HepG2 (cell line): Measurements from ENCODE around the gene FOSL2. TPM values are rescaled to one million over a fixed set of nuclear protein-coding genes. Genes with fewer than 3 reads are reported as not detected.

Source experiments
- ATAC-seq: fragments of 200-7000 bp; cut with Tn5 transposase; 3 replicates; pipeline ENCODE4 v1.9.1; 2020; ENCODE audit warnings: mild to moderate bottlenecking, moderate library complexity
- BruUV-seq: library from RNA; stranded (reverse); fragments of 400-500 nt; replicated peaks from 2 replicates; lab custom pipeline; 2021; lab: Mats Ljungman, UMichigan
- CTCF ChIA-PET: fragments of 300-600 bp; formaldehyde crosslinking; extraction: SDS; loops from one replicate; lab custom pipeline; 2021; ENCODE audit warnings: low total read pairs, inconsistent platforms, low intra/inter-chr PET ratio; lab: Yijun Ruan, JAX
- POLR2A ChIA-PET: fragments of 350-600 bp; sonication (Branson Sonifier 250); formaldehyde crosslinking; loops from one replicate; lab custom pipeline; 2020; ENCODE audit warnings: antibody characterized with exemption, inconsistent platforms; lab: Yijun Ruan, JAX
- DNase-seq: peaks from one replicate; pipeline ENCODE4 v3.0.0-alpha.2; 2015; ENCODE audit warnings: low spot score
- FAIRE-seq: peaks from 3 replicates; lab custom pipeline; 2011; peaks lifted over from hg19 to GRCh38; lab: Jason Lieb, UNC
- H2AFZ ChIP-seq: one replicate; pipeline ENCODE4 v1.6.1; 2011; ENCODE audit warnings: low read length, inconsistent platforms
- H3K27ac ChIP-seq: fragments of 300-600 bp; 3 replicates; pipeline ENCODE4 v1.8.0; 2011; ENCODE audit warnings: mixed run types, mild to moderate bottlenecking, mixed read lengths, low read length, inconsistent platforms; ENCODE audit not compliant: insufficient read depth; ENCODE audit errors: extremely low read length
- H3K27me3 ChIP-seq, 2 experiments: fragments of 200-600 bp in 1 of 2; 2 replicates in 1 of 2; 3 replicates in 1 of 2; pipeline versions ENCODE4 v1.6.0 to v1.8.0; 2011; ENCODE audit warnings: low read length in 2 of 2, mild to moderate bottlenecking in 2 of 2, moderate library complexity in 2 of 2, inconsistent platforms in 1 of 2; ENCODE audit not compliant: insufficient read depth in 2 of 2, control insufficient read depth in 1 of 2
- H3K36me3 ChIP-seq, 2 experiments: fragments of 200-600 bp in 1 of 2; replicated peaks in 1 of 2; 2 replicates in 1 of 2; 3 replicates in 1 of 2; pipeline versions ENCODE4 v1.5.1 to v1.8.0; 2011; ENCODE audit warnings: low read length in 2 of 2, inconsistent platforms in 1 of 2; ENCODE audit not compliant: insufficient read depth in 2 of 2, control insufficient read depth in 1 of 2
- H3K4me1 ChIP-seq: 2 replicates; pipeline ENCODE4 v1.5.1; 2012; ENCODE audit warnings: low read length, inconsistent platforms; ENCODE audit not compliant: insufficient read depth
- H3K4me2 ChIP-seq: 2 replicates; pipeline ENCODE4 v1.6.0; 2011; ENCODE audit warnings: low read depth, low read length, inconsistent platforms
- H3K4me3 ChIP-seq, 3 experiments: fragments of 200-600 bp in 1 of 3; sonication (generic), shearing (Covaris generic) in 1 of 3; replicated peaks in 1 of 3; 2 replicates each; pipeline ENCODE4 v1.5.1; 2011 to 2016; ENCODE audit warnings: low read length in 3 of 3, inconsistent platforms in 2 of 3, low read depth in 2 of 3, mild to moderate bottlenecking in 2 of 3, control low read depth in 1 of 3, mixed read lengths in 1 of 3; ENCODE audit not compliant: insufficient read depth in 1 of 3
- H3K79me2 ChIP-seq: one replicate; pipeline ENCODE4 v1.6.1; 2011; ENCODE audit warnings: low read length, inconsistent platforms; ENCODE audit not compliant: insufficient read depth
- H3K9ac ChIP-seq: 2 replicates; pipeline ENCODE4 v1.6.0; 2011; ENCODE audit warnings: mild to moderate bottlenecking, low read depth, low read length, inconsistent platforms; ENCODE audit not compliant: insufficient read depth
- H3K9me3 ChIP-seq: 2 replicates; pipeline ENCODE4 v1.5.1; 2012; ENCODE audit warnings: mild to moderate bottlenecking, low read length
- H4K20me1 ChIP-seq: 2 replicates; pipeline ENCODE4 v1.6.0; 2011; ENCODE audit warnings: inconsistent platforms, mild to moderate bottlenecking, low read length, moderate library complexity; ENCODE audit not compliant: insufficient read depth
- KDM3A ChIP-seq: IDR thresholded peaks from 2 replicates; pipeline ENCODE4 v1.6.1; 2018; ENCODE audit warnings: low read depth, missing compliant biosample characterization
- NR2C2 ChIP-seq: sonication (generic); formaldehyde crosslinking; IDR thresholded peaks from 2 replicates; pipeline ENCODE4 v1.4.0; 2020; ENCODE audit warnings: missing genetic modification reagents, mild to moderate bottlenecking, moderate library complexity, borderline replicate concordance
- SP140L ChIP-seq: sonication (generic); formaldehyde crosslinking; IDR thresholded peaks from 2 replicates; pipeline ENCODE4 v1.4.0; 2020; ENCODE audit warnings: missing genetic modification reagents, borderline replicate concordance
- ZNF343 ChIP-seq: sonication (generic); formaldehyde crosslinking; IDR thresholded peaks from 2 replicates; pipeline ENCODE4 v1.4.0; 2020; ENCODE audit warnings: mild to moderate bottlenecking, missing genetic modification reagents
- ZNF75D ChIP-seq: sonication (generic); formaldehyde crosslinking; IDR thresholded peaks from 2 replicates; pipeline ENCODE4 v1.8.1; 2023; ENCODE audit warnings: missing genetic modification reagents, mild to moderate bottlenecking, borderline replicate concordance
- WGBS: methylation state at CpG from one replicate; pipeline ENCODE4 v1.1.6; 2017; ENCODE audit warnings: low lambda C conversion rate; 5-methylcytosine and 5-hydroxymethylcytosine counted together
- in situ Hi-C: cut with HindIII; loops from 2 replicates; pipeline ENCODE4 v1.10.0; 2017; ENCODE audit warnings: low pct_unique_long_range_greater_than_20kb; ENCODE audit not compliant: extremely low pct_ligation_motif_present
- intact Hi-C: fragments of 100-400 bp; cut with micrococcal nuclease; formaldehyde crosslinking; loops from one replicate; pipeline ENCODE4 v1.10.0; 2022; ENCODE audit not compliant: unreplicated experiment
- polyA plus RNA-seq, 8 experiments: library from polyadenylated mRNA; depleted of rRNA in 3 of 8; stranded (reverse) in 7 of 8; unstranded in 1 of 8; fragments of >200 nt; fragmentation: Illumina TruSeq in 4 of 8; extraction: Trizol in 4 of 8; gene quantifications; 2 replicates each; pipeline versions ENCODE4 v1.2.1 to v1.2.3, GENCODE V29; 2011 to 2016; ENCODE audit warnings: low read depth in 4 of 8, missing spikeins in 1 of 8, mixed read lengths in 1 of 8; ENCODE audit not compliant: insufficient read depth in 1 of 8
- total RNA-seq, 5 experiments: library from RNA; depleted of rRNA; stranded (reverse); fragments of >200 nt; fragmentation: Illumina TruSeq; extraction: Trizol; gene quantifications; 2 replicates each; pipeline ENCODE4 v1.2.3, GENCODE V29; 2016; ENCODE audit warnings: low read depth in 1 of 5

FOSL2 gene
- total and polyA plus RNA-seq, 2 of the 13 experiments (the other 11 are each of a cell fraction or from before 2014, with no cell fraction given) = 3.4 to 18.1 TPM

DNA sequence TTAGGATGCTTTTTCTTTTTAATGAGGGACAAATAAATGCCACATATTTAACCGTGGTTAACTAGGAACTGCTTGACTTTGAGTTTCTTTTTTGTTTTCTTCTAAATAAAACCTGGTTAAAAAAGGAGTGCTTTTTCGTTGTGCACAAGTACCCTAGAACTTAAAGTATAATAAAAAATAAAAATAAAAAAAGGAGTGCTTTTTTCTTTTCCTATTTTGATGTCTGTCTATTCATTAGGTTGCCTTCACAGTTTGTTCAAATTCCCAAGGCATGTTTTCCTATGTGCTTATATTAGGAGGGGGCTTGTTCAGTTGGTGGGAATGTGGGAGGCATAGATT lies 4.4 kb downstream of the FOSL2 start:
- intact Hi-C loops (loop anchor here (2.0 to 10.0 kb wide), 2 partner anchors 222 to 694 kb away; no protein-coding TSS in a partner anchor), in situ Hi-C loops (loop anchor here (10.0 kb wide), 2 partner anchors 642 to 692 kb away; no protein-coding TSS in a partner anchor)
- 43% methylated on average over 2 of the region's 2 CpGs for WGBS
- no peaks in the 10 kb centered on the region; a peak in 1 of 5 replicates for H3K27me3 ChIP-seq
- FAIRE-seq (no peak), DNase-seq (no peak), ATAC-seq (no peak)
- H2AFZ ChIP-seq = no peak overlapping the region
- TF ChIP-seq ZNF343 (CRISPR knock-in tag) (0 out of 2 replicates have a peak, but pooled peaks have one; percentile 50), KDM3A (CRISPR knock-in tag) (no peak), NR2C2 (CRISPR knock-in tag) (0 out of 2 replicates have a peak, but pooled peaks have one; percentile 3)
- H3K36me3 ChIP-seq = peaks cover 3 to 16% of the 10 kb centered on the region in 2 experiments
- POLR2A ChIA-PET = interaction anchor here (0.6 to 2.7 kb wide), 14 partner anchors 11 to 693 kb away, joined by 3 to 38 read pairs (median 4); partner anchors contain the start of genes BABAM2 and RBKS
- no peaks in the 10 kb centered on the region for H3K9me3 ChIP-seq
- H3K4me3 ChIP-seq = peak overlapping the region in 1 of 3 experiments; percentile 15; a peak in 2 of 6 replicates
- peak overlapping the region; percentile 84 for H3K4me2 ChIP-seq
- H3K79me2 ChIP-seq = peaks cover 78% of the 10 kb centered on the region
- CTCF ChIA-PET = interaction anchor here (1.2 to 2.8 kb wide), 6 partner anchors 56 to 713 kb away, joined by 3 to 13 read pairs (median 6); no protein-coding TSS in a partner anchor
- peaks cover 50% of the 10 kb centered on the region for H3K4me1 ChIP-seq
- peak overlapping the region; percentile 49; the same call in 1 of the 2 replicates for H3K9ac ChIP-seq
- no TSS peak for BruUV-seq
- H3K27ac ChIP-seq = peak overlapping the region; percentile 64
- H4K20me1 ChIP-seq = peaks cover 66% of the 10 kb centered on the region

GRCh38 chr2:28398101-28398834 lies 5.6 kb downstream of the FOSL2 start:
- ChIA-PET CTCF (interaction anchor here (2.0 to 2.8 kb wide), 3 partner anchors 54 to 715 kb away, joined by 6 to 13 read pairs (median 11); no protein-coding TSS in a partner anchor), POLR2A (no interaction called here)
- intact Hi-C loops (loop anchor here (10.0 kb wide), 1 partner anchor 223 kb away; no protein-coding TSS in a partner anchor), in situ Hi-C loops (loop anchor here (10.0 kb wide), 2 partner anchors 643 to 693 kb away; no protein-coding TSS in a partner anchor)
- TF ChIP-seq SP140L (no peak), ZNF75D (CRISPR knock-in tag) (no peak)
- DNase-seq (no peak), FAIRE-seq (no peak), ATAC-seq (no peak)
- H3K4me1 ChIP-seq = peaks cover 50% of the 10 kb centered on the region
- no peak overlapping the region for H3K4me3 ChIP-seq
- no peak overlapping the region for H3K27ac ChIP-seq
- H3K4me2 ChIP-seq = no peak overlapping the region
- no peaks in the 10 kb centered on the region; a peak in 1 of 5 replicates for H3K27me3 ChIP-seq
- no TSS peak for BruUV-seq
- H3K9ac ChIP-seq = no peak overlapping the region
- H2AFZ ChIP-seq = no peak overlapping the region
- peaks cover 82% of the 10 kb centered on the region for H3K79me2 ChIP-seq
- H4K20me1 ChIP-seq = peaks cover 78% of the 10 kb centered on the region
- H3K9me3 ChIP-seq = no peaks in the 10 kb centered on the region
- WGBS = 96% methylated on average over 13 of the region's 13 CpGs
- peaks cover 9 to 21% of the 10 kb centered on the region in 2 experiments for H3K36me3 ChIP-seq
